Smooth muscle cell (in vitro differentiated cells): ENCODE data around the gene BDH1. TPM values are rescaled to one million over a fixed set of nuclear protein-coding genes. Genes with fewer than 3 reads are reported as not detected.

Source experiments
- DNase-seq: peaks from one replicate; lab custom pipeline; 2025; ENCODE audit not compliant: unreplicated experiment; lab: John Stamatoyannopoulos, UW
- H2AFZ ChIP-seq: fragments of 200-600 bp; sonication (generic); 2 replicates; pipeline ENCODE4 v1.6.0; 2016; ENCODE audit warnings: antibody characterized with exemption, low read depth, mild to moderate bottlenecking
- H3F3A ChIP-seq: fragments of 200-600 bp; sonication (generic); 2 replicates; pipeline ENCODE4 v1.6.0; 2017; ENCODE audit warnings: antibody characterized with exemption, low read depth
- H3K27ac ChIP-seq: fragments of 200-600 bp; sonication (generic); 2 replicates; pipeline ENCODE4 v1.5.1; 2016; ENCODE audit warnings: low read depth, mild to moderate bottlenecking
- H3K27me3 ChIP-seq: fragments of 200-600 bp; sonication (generic); 2 replicates; pipeline ENCODE4 v1.6.1; 2016; ENCODE audit warnings: low read depth, mild to moderate bottlenecking
- H3K36me3 ChIP-seq: fragments of 200-600 bp; sonication (generic); 2 replicates; pipeline ENCODE4 v1.5.1; 2016; ENCODE audit warnings: low read depth
- H3K4me1 ChIP-seq: fragments of 200-600 bp; sonication (generic); 2 replicates; pipeline ENCODE4 v1.5.1; 2016; ENCODE audit warnings: low read depth
- H3K4me2 ChIP-seq: fragments of 200-600 bp; sonication (generic); 2 replicates; pipeline ENCODE4 v1.6.0; 2016; ENCODE audit warnings: mild to moderate bottlenecking
- H3K4me3 ChIP-seq: fragments of 200-600 bp; sonication (generic); 2 replicates; pipeline ENCODE4 v1.5.1; 2016; ENCODE audit warnings: mild to moderate bottlenecking
- H3K79me2 ChIP-seq: fragments of 200-600 bp; sonication (generic); 2 replicates; pipeline ENCODE4 v1.6.0; 2016; ENCODE audit warnings: low read depth, mild to moderate bottlenecking
- H3K9ac ChIP-seq: fragments of 200-600 bp; sonication (generic); 2 replicates; pipeline ENCODE4 v1.6.0; 2016; ENCODE audit warnings: low read depth
- H3K9me3 ChIP-seq: fragments of 200-600 bp; sonication (generic); replicated peaks from 2 replicates; pipeline ENCODE4 v1.5.1; 2016; ENCODE audit warnings: low read depth
- H4K20me1 ChIP-seq: fragments of 200-600 bp; sonication (generic); 2 replicates; pipeline ENCODE4 v1.6.0; 2016; ENCODE audit warnings: low read depth
- WGBS: methylation state at CpG from one replicate; pipeline ENCODE4 v1.1.7; 2016; ENCODE audit warnings: low lambda C conversion rate; 5-methylcytosine and 5-hydroxymethylcytosine counted together
- polyA plus RNA-seq: library from polyadenylated mRNA; unstranded; fragments of >200 nt; fragmentation: Nextera tagmentation; extraction: Ambion mirVana; gene quantifications from 2 replicates; pipeline ENCODE4 v1.2.1, GENCODE V29; 2016
- total RNA-seq: library from RNA; depleted of rRNA; stranded (reverse); fragments of >200 nt; gene quantifications from 2 replicates; pipeline ENCODE4 v1.2.3, GENCODE V29; 2014
- TF ChIP-seq, protein P1 (sequence below): fragments of 200-600 bp; sonication (generic); IDR thresholded peaks from 2 replicates; pipeline ENCODE4 v1.5.1; 2017; ENCODE audit warnings: borderline replicate concordance, mild to moderate bottlenecking, antibody characterized with exemption; ENCODE audit not compliant: insufficient read depth, poor library complexity, severe bottlenecking

BDH1 gene
- total and polyA plus RNA-seq, 2 experiments from 2014 or later, result 4.0 to 7.2 TPM

DNA sequence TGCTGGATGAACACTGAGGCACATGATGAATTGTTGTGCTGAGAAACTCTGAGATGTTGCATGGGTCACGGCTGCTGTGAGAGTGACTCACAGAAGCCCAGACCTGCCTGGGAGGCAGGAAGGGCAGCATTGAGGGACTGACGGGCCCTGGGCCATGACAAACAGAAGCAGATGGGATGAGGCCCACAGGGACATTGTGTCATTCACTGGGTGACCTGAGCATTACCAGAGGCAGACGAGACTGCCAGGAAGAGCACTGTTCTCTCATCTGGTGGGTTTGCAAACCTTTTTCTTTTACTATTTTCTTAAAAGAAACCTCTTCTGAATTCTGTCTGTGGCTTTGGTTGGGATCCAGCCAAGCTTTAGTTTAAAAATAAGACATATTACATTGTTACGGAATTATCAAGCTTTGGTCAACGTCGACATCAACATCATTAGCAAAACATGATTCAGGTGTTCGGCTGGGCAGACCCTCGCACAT is 67.8 kb downstream of the BDH1 start:
- peaks cover 10% of the 10 kb centered on the region for H3K4me1 ChIP-seq
- H3K27ac ChIP-seq, result peak overlapping the region; percentile 84
- H4K20me1 ChIP-seq, result no peaks in the 10 kb centered on the region
- peak overlapping the region; percentile 3 for H3K4me2 ChIP-seq
- DNase-seq, result no peak
- no peaks in the 10 kb centered on the region for H3K27me3 ChIP-seq
- H2AFZ ChIP-seq, result no peak overlapping the region
- H3K9me3 ChIP-seq, result no peaks in the 10 kb centered on the region
- TF ChIP-seq, protein P1, sequence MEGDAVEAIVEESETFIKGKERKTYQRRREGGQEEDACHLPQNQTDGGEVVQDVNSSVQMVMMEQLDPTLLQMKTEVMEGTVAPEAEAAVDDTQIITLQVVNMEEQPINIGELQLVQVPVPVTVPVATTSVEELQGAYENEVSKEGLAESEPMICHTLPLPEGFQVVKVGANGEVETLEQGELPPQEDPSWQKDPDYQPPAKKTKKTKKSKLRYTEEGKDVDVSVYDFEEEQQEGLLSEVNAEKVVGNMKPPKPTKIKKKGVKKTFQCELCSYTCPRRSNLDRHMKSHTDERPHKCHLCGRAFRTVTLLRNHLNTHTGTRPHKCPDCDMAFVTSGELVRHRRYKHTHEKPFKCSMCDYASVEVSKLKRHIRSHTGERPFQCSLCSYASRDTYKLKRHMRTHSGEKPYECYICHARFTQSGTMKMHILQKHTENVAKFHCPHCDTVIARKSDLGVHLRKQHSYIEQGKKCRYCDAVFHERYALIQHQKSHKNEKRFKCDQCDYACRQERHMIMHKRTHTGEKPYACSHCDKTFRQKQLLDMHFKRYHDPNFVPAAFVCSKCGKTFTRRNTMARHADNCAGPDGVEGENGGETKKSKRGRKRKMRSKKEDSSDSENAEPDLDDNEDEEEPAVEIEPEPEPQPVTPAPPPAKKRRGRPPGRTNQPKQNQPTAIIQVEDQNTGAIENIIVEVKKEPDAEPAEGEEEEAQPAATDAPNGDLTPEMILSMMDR, result no peak
- peak overlapping the region; percentile 14 for H3K9ac ChIP-seq
- H3K4me3 ChIP-seq, result no peak overlapping the region
- peaks cover 10% of the 10 kb centered on the region for H3F3A ChIP-seq
- H3K79me2 ChIP-seq, result no peaks in the 10 kb centered on the region
- WGBS, result 30% methylated on average over 8 of the region's 8 CpGs
- H3K36me3 ChIP-seq, result no peaks in the 10 kb centered on the region

- H3K4me3 ChIP-seq, result no peak overlapping the region
- TF ChIP-seq, protein P1, result no peak
- H3K4me2 ChIP-seq, result no peak overlapping the region
- H3K27ac ChIP-seq, result no peak overlapping the region
- H3K9ac ChIP-seq, result no peak overlapping the region
- H2AFZ ChIP-seq, result no peak overlapping the region
- no peaks in the 10 kb centered on the region for H3K27me3 ChIP-seq
- no peaks in the 10 kb centered on the region for H4K20me1 ChIP-seq
- no peaks in the 10 kb centered on the region for H3K36me3 ChIP-seq
- 97% methylated on average over 1 of the region's 1 CpG for WGBS
- H3K4me1 ChIP-seq, result peaks cover 10% of the 10 kb centered on the region
- H3K79me2 ChIP-seq, result no peaks in the 10 kb centered on the region
- H3F3A ChIP-seq, result peaks cover 10% of the 10 kb centered on the region
- H3K9me3 ChIP-seq, result no peaks in the 10 kb centered on the region
- DNase-seq, result no peak
These were observed 68.9 kb downstream of the BDH1 start for GRCh38 chr3:197486861-197487260.

DNA sequence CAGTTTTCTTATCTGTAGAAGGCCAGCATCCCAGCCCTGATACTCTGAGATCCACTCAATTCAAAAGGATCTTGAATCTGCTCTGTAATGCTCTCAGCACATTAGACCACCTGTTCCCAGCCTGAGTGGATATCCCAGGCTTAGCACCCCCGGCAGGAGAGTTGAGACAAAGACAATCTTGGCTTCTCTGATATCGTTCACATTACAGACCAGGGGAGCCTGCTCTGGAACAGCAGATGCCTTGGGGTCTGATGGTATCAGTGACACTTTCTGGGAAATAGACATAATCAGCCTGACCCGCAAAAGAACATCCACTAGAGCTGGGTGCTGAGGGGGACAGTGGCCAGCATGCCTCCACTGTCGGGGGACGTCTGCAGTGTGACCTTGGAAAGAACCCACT is 70.6 kb downstream of the BDH1 start:
- Histone ChIP-seq H3K4me2 (no peak overlapping the region), H3K9me3 (no peaks in the 10 kb centered on the region), H3F3A (peaks cover 10% of the 10 kb centered on the region), H4K20me1 (no peaks in the 10 kb centered on the region), H3K27me3 (no peaks in the 10 kb centered on the region), H3K4me1 (peaks cover 5% of the 10 kb centered on the region), H3K79me2 (no peaks in the 10 kb centered on the region), H3K27ac (no peak overlapping the region), H2AFZ (no peak overlapping the region), H3K4me3 (no peak overlapping the region), H3K9ac (no peak overlapping the region), H3K36me3 (no peaks in the 10 kb centered on the region)
- no peak for DNase-seq
- WGBS, result 81% methylated on average over 5 of the region's 5 CpGs
- TF ChIP-seq, protein P1, result no peak

DNA sequence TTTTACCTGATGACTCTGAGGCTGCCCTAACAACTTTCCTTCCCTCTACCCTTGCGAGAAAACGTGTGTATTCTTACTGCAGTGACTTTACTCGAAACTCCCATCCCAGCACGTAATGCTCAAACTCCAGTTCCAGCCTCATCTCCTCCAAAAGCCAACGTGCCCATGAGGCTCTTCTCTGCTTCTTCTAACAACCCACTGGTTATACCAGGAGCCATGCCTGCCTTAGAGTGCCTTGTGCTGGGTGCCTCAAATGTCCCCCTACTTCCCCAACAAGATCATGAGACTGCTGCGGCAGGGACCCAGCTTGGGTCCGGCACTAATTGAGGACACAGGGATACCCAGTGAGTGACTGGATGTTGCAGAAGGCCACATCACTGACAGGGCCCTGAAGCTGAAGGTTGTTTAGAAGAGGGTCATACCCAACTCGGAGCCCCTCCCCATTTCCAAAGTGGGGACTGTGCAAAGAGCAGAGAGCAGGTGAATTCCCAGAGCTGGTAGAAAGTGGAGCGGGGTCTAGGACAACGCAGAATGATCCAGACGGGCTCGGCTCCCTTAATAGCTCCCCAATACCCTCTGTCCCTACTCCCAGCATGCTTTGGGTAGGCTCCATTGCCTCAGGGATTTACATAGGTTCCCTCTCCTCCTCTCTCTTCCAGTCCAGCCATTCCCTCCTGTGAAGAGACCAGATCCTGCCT is 71.4 kb downstream of the BDH1 start:
- no peak overlapping the region for H3K27ac ChIP-seq
- peaks cover 2% of the 10 kb centered on the region for H3K4me1 ChIP-seq
- WGBS, result 86% methylated on average over 12 of the region's 12 CpGs
- no peaks in the 10 kb centered on the region for H4K20me1 ChIP-seq
- no peak overlapping the region for H2AFZ ChIP-seq
- no peak for DNase-seq
- no peaks in the 10 kb centered on the region for H3K9me3 ChIP-seq
- no peaks in the 10 kb centered on the region for H3K79me2 ChIP-seq
- H3K4me3 ChIP-seq, result no peak overlapping the region
- H3K9ac ChIP-seq, result no peak overlapping the region
- H3K27me3 ChIP-seq, result no peaks in the 10 kb centered on the region
- TF ChIP-seq, protein P1, result no peak
- no peak overlapping the region for H3K4me2 ChIP-seq
- peaks cover 10% of the 10 kb centered on the region for H3F3A ChIP-seq
- no peaks in the 10 kb centered on the region for H3K36me3 ChIP-seq
